ENCODE data around the gene DTL.

The DTL gene

DNA sequence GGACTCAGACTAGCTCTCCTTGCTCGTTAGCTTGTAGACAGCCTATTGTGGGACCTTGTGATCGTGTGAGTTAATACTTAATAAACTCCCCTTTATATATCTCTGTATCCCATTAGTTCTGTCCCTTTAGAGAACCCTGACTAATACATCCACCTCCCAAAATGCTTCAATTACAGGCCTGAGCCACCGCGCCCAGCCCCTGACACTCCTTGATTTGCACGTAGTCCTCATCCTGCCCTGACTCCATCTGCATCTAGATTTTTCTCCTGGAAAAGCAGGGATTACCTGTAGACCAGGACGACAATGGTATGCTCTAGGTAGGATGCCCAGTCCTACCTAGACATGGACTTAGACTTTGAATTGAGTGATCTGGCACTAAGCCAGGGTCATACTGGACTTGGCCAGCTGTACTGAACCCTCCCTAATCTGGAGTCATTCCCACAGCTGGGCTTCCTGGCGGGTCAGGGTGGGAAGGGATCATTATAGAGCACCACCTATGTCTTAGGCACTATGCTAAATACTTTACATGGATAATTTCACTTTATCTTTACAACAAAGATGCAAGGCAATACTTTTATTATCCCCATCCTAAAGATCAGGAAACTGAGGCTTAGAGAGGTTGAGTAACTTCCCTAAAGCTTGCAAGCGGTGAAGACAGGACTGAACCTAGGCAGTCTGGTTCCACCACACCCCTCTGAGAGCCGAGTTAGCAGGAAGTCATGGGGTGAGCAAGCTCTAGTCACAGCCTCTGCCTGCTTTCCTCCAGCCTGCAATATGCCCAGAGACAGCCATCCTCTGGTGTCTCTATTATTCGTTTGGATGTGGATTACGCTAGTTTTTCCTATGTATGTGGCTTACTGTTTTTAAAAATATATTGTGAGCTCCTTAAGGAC is 89.4 kb downstream of the DTL start:
- DNase-seq (ENCODE audit: low read depth) = no peak
- H3K4me3 ChIP-seq (replicated peaks; ENCODE audit: low read depth, low read length) = no peak overlapping the region
- TF ChIP-seq, protein P1, sequence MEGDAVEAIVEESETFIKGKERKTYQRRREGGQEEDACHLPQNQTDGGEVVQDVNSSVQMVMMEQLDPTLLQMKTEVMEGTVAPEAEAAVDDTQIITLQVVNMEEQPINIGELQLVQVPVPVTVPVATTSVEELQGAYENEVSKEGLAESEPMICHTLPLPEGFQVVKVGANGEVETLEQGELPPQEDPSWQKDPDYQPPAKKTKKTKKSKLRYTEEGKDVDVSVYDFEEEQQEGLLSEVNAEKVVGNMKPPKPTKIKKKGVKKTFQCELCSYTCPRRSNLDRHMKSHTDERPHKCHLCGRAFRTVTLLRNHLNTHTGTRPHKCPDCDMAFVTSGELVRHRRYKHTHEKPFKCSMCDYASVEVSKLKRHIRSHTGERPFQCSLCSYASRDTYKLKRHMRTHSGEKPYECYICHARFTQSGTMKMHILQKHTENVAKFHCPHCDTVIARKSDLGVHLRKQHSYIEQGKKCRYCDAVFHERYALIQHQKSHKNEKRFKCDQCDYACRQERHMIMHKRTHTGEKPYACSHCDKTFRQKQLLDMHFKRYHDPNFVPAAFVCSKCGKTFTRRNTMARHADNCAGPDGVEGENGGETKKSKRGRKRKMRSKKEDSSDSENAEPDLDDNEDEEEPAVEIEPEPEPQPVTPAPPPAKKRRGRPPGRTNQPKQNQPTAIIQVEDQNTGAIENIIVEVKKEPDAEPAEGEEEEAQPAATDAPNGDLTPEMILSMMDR (IDR thresholded peaks at IDR 0.05; ENCODE audit: low read length, missing control alignments) = no peak

DNA sequence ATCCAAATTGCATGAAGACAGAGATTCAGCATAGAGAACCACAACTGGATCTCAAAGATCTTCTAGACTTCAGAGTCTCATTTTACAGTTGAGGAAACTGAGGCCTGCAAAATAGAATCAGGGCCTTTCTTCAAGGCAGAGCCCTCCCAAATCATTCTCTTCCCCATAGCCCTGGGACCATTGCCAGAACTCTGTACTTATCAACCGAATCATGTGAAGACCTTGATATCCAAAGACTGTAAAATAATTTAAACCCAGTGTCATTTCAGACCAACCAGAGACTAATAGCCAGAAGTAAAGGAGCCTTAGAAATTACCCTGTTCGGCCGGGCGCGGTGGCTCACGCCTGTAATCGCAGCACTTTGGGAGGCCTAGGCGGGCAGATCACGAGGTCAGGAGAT is 90.1 kb downstream of the DTL start:
- no peak overlapping the region for H3K4me3 ChIP-seq (replicated peaks; ENCODE audit: low read depth, low read length)
- DNase-seq (ENCODE audit: low read depth) = no peak
- TF ChIP-seq, protein P1 (IDR thresholded peaks at IDR 0.05; ENCODE audit: low read length, missing control alignments) = no peak

DNA sequence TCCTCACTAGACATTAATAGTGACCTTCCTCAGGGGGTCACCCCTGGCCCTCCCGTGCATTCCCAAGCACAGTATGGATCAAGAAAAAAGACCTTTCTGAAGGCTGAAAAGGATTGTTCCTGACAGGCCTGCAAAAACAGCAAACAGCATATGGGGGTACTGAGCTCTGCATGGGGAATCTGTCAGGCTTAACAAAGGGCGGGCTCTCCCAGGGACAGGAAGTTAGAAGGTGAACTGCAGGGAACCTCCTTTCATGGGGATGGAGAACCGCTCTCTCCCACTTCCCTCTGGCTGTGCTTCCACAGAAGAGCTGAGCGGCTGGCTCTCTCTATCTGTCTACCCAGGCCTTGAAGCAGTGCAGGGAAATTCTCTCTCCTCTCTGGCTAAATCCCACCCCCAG is 91.7 kb downstream of the DTL start:
- TF ChIP-seq, protein P1 (IDR thresholded peaks at IDR 0.05; ENCODE audit: low read length, missing control alignments) = no peak
- no peak overlapping the region for H3K4me3 ChIP-seq (replicated peaks; ENCODE audit: low read depth, low read length)
- DNase-seq (ENCODE audit: low read depth) = no peak

DNA sequence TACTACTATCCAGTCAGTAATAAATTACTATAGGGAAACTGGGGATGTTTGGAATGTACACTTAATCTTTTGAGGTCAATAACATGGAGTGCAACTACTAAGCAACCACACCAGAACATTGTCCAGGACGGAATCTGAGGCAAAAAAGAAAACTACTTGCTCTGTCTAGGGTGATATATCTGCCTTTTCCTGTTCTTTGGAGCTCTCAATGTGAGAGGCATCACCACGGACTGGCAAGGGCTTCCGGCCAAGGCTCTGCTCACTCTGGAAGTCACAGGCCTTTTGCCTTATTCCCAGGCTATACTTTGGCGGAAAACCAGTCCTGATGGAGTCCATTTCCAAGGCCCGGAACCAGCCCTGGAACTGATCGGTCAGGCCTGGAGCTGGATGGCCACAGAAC is 94.2 kb downstream of the DTL start:
- TF ChIP-seq, protein P1 (IDR thresholded peaks at IDR 0.05; ENCODE audit: low read length, missing control alignments) = no peak

DNA sequence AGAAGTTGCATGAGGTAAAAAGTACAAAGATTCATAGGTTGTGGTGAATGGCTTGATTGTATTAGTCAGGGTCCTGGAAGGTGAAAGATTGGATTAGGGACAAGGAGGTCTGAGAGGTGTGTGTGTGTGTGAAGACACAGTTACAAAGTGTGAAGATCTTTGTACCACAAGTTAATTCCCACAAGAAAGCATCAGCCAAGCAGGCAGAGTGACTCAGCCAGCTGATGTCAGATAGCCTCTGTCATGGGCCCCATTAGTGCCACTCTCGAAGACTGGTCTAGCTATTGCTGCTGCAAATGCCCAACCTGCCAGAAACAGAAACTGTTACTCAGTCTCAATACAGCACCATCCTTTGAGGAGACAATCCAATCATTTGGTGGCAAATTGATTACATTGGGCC is 96.5 kb downstream of the DTL start:
- DNase-seq (ENCODE audit: low read depth) = no peak
- TF ChIP-seq, protein P1 (IDR thresholded peaks at IDR 0.05; ENCODE audit: low read length, missing control alignments) = no peak
- H3K4me3 ChIP-seq (replicated peaks; ENCODE audit: low read depth, low read length) = no peak overlapping the region

More for the DNA sequence above, 94.2 kb downstream of the DTL start:
- DNase-seq (ENCODE audit: low read depth) = no peak
- H3K4me3 ChIP-seq (replicated peaks; ENCODE audit: low read depth, low read length) = no peak overlapping the region

DNA sequence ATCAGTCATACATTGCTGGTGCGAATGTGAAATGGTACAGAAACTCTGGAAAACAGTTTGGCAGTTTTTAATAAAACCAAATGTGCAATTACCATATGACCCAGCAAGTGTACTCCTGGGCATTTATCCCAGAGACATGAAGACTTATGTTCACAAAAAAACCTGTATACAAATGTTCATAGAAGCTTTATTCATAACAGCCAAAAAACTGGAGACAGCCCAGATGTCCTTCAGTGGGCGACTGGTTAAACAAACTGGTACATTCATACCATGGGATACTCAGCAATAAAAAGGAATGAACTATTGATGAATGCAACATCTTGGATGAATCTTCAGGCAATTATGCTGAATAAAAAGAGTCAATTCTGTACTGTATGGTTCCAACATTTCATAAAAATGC is 97.8 kb downstream of the DTL start:
- TF ChIP-seq, protein P1 (IDR thresholded peaks at IDR 0.05; ENCODE audit: low read length, missing control alignments) = no peak
- no peak for DNase-seq (ENCODE audit: low read depth)
- H3K4me3 ChIP-seq (replicated peaks; ENCODE audit: low read depth, low read length) = no peak overlapping the region

DNA sequence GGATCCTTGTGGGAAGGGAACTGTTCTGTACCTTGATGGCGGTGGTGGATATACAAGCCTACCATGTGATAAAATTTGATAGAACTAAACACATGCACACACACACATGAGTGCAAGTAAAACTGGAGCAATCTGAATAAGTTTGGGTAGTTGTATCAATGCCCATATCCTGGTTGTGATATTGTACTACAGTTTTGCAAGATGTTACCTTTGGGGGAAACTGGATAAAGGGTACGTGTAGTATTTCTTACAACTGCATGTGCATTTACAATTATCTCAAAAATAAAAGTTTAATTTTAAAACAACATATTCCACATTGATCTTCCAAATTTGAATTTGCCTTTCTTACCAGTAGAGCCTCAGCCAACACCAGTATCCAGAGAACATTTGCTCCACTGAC is 99.6 kb downstream of the DTL start:
- TF ChIP-seq, protein P1 (IDR thresholded peaks at IDR 0.05; ENCODE audit: low read length, missing control alignments) = no peak
- no peak overlapping the region for H3K4me3 ChIP-seq (replicated peaks; ENCODE audit: low read depth, low read length)
- no peak for DNase-seq (ENCODE audit: low read depth)

Measured in fibroblast of pulmonary artery (primary cell).